ENCODE data around the gene PLCZ1.

DNA sequence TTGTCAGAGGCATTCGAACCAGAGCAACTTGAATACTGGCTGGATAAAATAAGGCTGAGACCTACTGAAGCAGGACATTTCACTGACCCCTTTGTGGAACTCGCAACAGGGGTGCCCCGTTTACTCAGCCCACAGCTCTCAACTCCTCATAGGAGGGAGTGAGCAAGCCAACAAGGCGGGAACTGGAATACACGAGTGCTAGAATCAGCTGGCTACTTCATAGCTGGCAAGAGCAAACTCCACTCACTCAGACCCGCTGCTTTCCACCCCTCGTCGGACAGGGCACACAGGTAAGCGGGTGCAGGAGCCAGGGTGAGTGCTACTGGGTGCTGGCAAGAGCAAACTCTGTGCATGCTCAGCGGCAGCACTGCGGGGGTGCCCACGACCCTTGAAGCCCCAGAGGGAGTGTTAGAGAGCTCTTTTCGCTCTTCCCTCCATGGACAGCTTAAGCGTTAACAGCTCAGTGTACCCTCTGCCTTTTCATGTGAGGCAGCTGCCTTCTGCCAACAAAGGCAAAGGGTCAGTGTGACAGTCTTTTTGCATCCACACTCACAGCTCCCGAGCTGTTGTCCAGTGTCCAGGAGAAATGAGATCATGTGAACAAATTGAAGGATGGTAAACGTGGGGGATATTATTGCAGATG, 15.8 kb upstream of the PLCZ1 start:
- no peak for TF ChIP-seq EZH2 (IDR thresholded peaks at IDR 0.05; ENCODE audit: borderline replicate concordance, low read length)
- TF ChIP-seq, protein P1, sequence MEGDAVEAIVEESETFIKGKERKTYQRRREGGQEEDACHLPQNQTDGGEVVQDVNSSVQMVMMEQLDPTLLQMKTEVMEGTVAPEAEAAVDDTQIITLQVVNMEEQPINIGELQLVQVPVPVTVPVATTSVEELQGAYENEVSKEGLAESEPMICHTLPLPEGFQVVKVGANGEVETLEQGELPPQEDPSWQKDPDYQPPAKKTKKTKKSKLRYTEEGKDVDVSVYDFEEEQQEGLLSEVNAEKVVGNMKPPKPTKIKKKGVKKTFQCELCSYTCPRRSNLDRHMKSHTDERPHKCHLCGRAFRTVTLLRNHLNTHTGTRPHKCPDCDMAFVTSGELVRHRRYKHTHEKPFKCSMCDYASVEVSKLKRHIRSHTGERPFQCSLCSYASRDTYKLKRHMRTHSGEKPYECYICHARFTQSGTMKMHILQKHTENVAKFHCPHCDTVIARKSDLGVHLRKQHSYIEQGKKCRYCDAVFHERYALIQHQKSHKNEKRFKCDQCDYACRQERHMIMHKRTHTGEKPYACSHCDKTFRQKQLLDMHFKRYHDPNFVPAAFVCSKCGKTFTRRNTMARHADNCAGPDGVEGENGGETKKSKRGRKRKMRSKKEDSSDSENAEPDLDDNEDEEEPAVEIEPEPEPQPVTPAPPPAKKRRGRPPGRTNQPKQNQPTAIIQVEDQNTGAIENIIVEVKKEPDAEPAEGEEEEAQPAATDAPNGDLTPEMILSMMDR (conservative IDR thresholded peaks at IDR 0.05 in 1 of 2, IDR thresholded peaks at IDR 0.05 in 1 of 2; ENCODE audit: extremely low read depth in 1 of 2, insufficient read depth in 1 of 2, low read depth in 1 of 2, low read length in 2 of 2), result no peak

Data from mammary epithelial cell (primary cell).